Measurements from ENCODE around the gene GALT. TPM values are rescaled to one million over a fixed set of nuclear protein-coding genes. Genes with fewer than 3 reads are reported as not detected.

GALT gene
- total RNA-seq, 2 donors from 2014 or later, result 37.8 to 45.6 TPM

- intact Hi-C loops (cut with DNase I), result no loop called here
- H3K4me3 ChIP-seq, result peak within 1 kb of the TSS; percentile 60
Observed at GRCh38 chr9:34611811-34612787, 34.4 kb upstream of the GALT start, which contains the start of gene RPP25L. Gene RPP25L, minus strand, starts transcription at chr9:34612097. Its CDS starts 801 bp downstream, at chr9:34611296.

GRCh38 chr9:34612788-34613390, 33.6 kb upstream of the GALT start:
- DNase-seq, result peak; percentile 90
- Histone ChIP-seq H3K36me3 (peaks cover 14% of the 10 kb centered on the region), H3K27ac (peak overlapping the region; percentile 73), H3K9ac (ENCODE audit: low read depth in 2 of 2, low read length in 2 of 2) (peak overlapping the region; percentile 46 to 84), H3K27me3 (no peaks in the 10 kb centered on the region), H3K9me3 (no peaks in the 10 kb centered on the region), H3K4me1 (no peaks in the 10 kb centered on the region), H3K4me3 (peak overlapping the region; percentile 60)
- intact Hi-C loops (cut with DNase I), result no loop called here
- TF ChIP-seq, protein P1, sequence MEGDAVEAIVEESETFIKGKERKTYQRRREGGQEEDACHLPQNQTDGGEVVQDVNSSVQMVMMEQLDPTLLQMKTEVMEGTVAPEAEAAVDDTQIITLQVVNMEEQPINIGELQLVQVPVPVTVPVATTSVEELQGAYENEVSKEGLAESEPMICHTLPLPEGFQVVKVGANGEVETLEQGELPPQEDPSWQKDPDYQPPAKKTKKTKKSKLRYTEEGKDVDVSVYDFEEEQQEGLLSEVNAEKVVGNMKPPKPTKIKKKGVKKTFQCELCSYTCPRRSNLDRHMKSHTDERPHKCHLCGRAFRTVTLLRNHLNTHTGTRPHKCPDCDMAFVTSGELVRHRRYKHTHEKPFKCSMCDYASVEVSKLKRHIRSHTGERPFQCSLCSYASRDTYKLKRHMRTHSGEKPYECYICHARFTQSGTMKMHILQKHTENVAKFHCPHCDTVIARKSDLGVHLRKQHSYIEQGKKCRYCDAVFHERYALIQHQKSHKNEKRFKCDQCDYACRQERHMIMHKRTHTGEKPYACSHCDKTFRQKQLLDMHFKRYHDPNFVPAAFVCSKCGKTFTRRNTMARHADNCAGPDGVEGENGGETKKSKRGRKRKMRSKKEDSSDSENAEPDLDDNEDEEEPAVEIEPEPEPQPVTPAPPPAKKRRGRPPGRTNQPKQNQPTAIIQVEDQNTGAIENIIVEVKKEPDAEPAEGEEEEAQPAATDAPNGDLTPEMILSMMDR (IDR thresholded peaks at IDR 0.05), result peak; percentile 89

More at GRCh38 chr9:34611811-34612787, 34.4 kb upstream of the GALT start, which contains the start of gene RPP25L:
- DNase-seq, result peak; percentile 93
- peaks cover 7% of the 10 kb centered on the region for H3K36me3 ChIP-seq
- H3K9ac ChIP-seq (ENCODE audit: low read depth in 2 of 2, low read length in 2 of 2), result peak within 1 kb of the TSS; percentile 84 to 89
- TF ChIP-seq, protein P1 (IDR thresholded peaks at IDR 0.05), result no peak
- no peaks in the 10 kb centered on the region for H3K9me3 ChIP-seq
- H3K4me1 ChIP-seq, result no peaks in the 10 kb centered on the region
- peak within 1 kb of the TSS; percentile 73 for H3K27ac ChIP-seq
- no peaks in the 10 kb centered on the region for H3K27me3 ChIP-seq

GRCh38 chr9:34615132-34615531, 31.3 kb upstream of the GALT start:
- intact Hi-C loops (cut with DNase I), result no loop called here
- Histone ChIP-seq H3K27me3 (no peaks in the 10 kb centered on the region), H3K36me3 (peaks cover 14% of the 10 kb centered on the region), H3K27ac (no peak overlapping the region), H3K4me1 (peaks cover 8% of the 10 kb centered on the region), H3K9ac (ENCODE audit: low read depth in 2 of 2, low read length in 2 of 2) (no peak overlapping the region), H3K9me3 (no peaks in the 10 kb centered on the region), H3K4me3 (no peak overlapping the region)
- DNase-seq, result no peak
- TF ChIP-seq, protein P1 (IDR thresholded peaks at IDR 0.05), result no peak

DNA sequence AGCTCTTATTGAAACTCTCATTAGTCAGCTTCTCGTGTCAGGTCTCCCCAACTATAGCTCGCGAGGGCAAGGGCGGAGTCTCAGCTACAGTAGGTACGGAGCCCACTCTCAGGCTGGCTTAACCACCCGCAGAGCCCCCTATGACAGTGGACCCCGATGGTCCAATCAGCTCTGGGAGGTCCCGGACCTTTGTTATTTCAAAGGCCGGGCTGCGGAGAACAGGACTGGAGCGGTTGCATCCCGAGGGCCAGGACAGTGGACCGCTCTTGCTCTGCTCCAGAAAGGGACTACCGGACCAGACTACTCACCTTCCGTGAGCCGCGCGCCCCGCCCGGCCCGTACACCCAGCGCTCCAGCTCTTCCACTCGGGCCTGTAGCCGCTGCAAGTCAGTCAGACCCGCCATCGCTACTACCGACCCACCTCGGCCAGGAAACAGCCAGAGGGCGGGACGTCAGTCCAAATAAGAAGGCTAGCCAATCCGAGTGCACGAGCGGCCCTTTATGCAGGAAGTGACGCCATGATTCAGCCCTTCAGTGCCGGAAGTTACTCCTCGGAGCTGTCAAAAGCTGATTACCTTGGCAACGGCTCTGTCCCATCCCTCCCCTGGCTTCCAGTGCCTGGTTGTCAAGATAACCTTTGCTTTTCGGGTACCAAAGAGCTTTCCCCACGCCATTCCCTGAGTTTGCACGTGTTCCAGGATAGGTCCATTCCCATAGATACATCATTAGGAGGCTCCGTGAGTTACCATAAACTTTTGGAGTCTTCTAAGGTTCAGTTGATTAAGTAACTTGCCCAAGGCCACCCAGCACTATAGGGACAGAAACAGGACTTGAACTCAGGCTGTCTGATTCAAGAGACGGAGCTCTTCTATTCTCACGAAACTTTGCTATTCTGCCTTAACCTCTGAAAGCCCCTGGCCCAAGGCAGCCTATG, 26.1 kb upstream of the GALT start, which contains the start of gene DCTN3:
TSS of gene DCTN3 (minus strand) at position 435 of the 934 bp plus-strand sequence. CDS start at position 404, 31 bp downstream.
- Histone ChIP-seq H3K36me3 (peaks cover 14% of the 10 kb centered on the region), H3K9ac (ENCODE audit: low read depth in 2 of 2, low read length in 2 of 2) (peak within 1 kb of the TSS; percentile 88 to 89), H3K4me1 (peaks cover 8% of the 10 kb centered on the region), H3K9me3 (no peaks in the 10 kb centered on the region), H3K4me3 (peak within 1 kb of the TSS; percentile 91), H3K27me3 (peaks cover 33% of the 10 kb centered on the region), H3K27ac (no peak within 1 kb of the TSS)
- DNase-seq, result peak; percentile 94
- intact Hi-C loops (cut with DNase I), result no loop called here
- TF ChIP-seq, protein P1 (IDR thresholded peaks at IDR 0.05), result no peak

All from colonic mucosa (tissue), 4 donors.